Vagina (tissue), 2 donors: ENCODE results near the gene NMT1.

ENCODE experiments used
- CTCF ChIP-seq, 3 experiments: fragments of 450-650 bp in 2 of 3; fragments of 200-600 bp in 1 of 3; sonication (generic) in 1 of 3; IDR thresholded peaks; one replicate each; pipeline ENCODE4 v1.5.1; 2017 to 2019; ENCODE audit warnings: antibody characterized with exemption in 3 of 3, mild to moderate bottlenecking in 2 of 3, moderate library complexity in 2 of 3
- POLR2A ChIP-seq, 2 donors: fragments of 450-650 bp; IDR thresholded peaks; one replicate each; pipeline ENCODE4 v1.6.1; 2017; ENCODE audit warnings: antibody characterized with exemption in 2 of 2, mild to moderate bottlenecking in 2 of 2, moderate library complexity in 2 of 2
- POLR2AphosphoS5 ChIP-seq, 2 donors: sonication (generic); formaldehyde crosslinking; IDR thresholded peaks; one replicate each; pipeline ENCODE4 v1.9.0; 2017; ENCODE audit warnings: antibody characterized with exemption in 2 of 2, mild to moderate bottlenecking in 2 of 2, low read depth in 1 of 2; ENCODE audit not compliant: insufficient read depth in 1 of 2

GRCh38 chr17:45102856-45103255 is 41.7 kb downstream of the NMT1 start:
- TF ChIP-seq CTCF (IDR thresholded peaks at IDR 0.05) (no peak), POLR2A (IDR thresholded peaks at IDR 0.05) (no peak), POLR2AphosphoS5 (IDR thresholded peaks at IDR 0.05; ENCODE audit: insufficient read depth in 1 of 2, low read depth in 1 of 2) (no peak)
